B cell (primary cell): ENCODE measurements around the gene RAC3. TPM values are rescaled to one million over a fixed set of nuclear protein-coding genes. Genes with fewer than 3 reads are reported as not detected.

Experiments used
- ATAC-seq: fragments of 200-7000 bp; cut with Tn5 transposase; one replicate; pipeline ENCODE4 v1.10.0; 2021; ENCODE audit warnings: low read depth, mild to moderate bottlenecking, moderate number of reproducible peaks, moderate library complexity
- CTCF ChIA-PET: fragments of 350-600 bp; sonication (Branson Sonifier 250); formaldehyde crosslinking; loops from one replicate; lab custom pipeline; 2021; ENCODE audit warnings: antibody characterized with exemption, inconsistent platforms; lab: Charles Lee
- POLR2A ChIA-PET: fragments of 350-600 bp; sonication (Branson Sonifier 250); formaldehyde crosslinking; loops from one replicate; lab custom pipeline; 2021; ENCODE audit warnings: antibody characterized with exemption; lab: Charles Lee
- DNase-seq: peaks from one replicate; pipeline ENCODE4 v3.0.0; 2013
- H2AFZ ChIP-seq: 2 replicates; pipeline ENCODE4 v1.6.1; 2012; ENCODE audit warnings: mild to moderate bottlenecking, low read depth, low read length; ENCODE audit not compliant: insufficient read depth, poor library complexity, severe bottlenecking
- H3K27ac ChIP-seq, 2 donors: 1 replicate in 1 of 2; 2 replicates in 1 of 2; pipeline ENCODE4 v1.5.1; 2012 to 2013; ENCODE audit warnings: low read length in 2 of 2, mild to moderate bottlenecking in 2 of 2, moderate library complexity in 1 of 2
- H3K27me3 ChIP-seq, 4 experiments: fragments of 200-600 bp in 1 of 4; sonication (generic) in 1 of 4; replicated peaks in 1 of 4; 1 replicate in 2 of 4; 2 replicates in 2 of 4; pipeline versions ENCODE4 v1.6.1 to v1.7.0; 2013 to 2016; ENCODE audit warnings: low read length in 3 of 4, mild to moderate bottlenecking in 2 of 4, mixed read lengths in 1 of 4, moderate library complexity in 1 of 4; ENCODE audit not compliant: insufficient read depth in 4 of 4, control insufficient read depth in 3 of 4; ENCODE audit errors: control extremely low read depth in 1 of 4
- H3K36me3 ChIP-seq, 2 experiments: replicated peaks in 1 of 2; 1 replicate in 1 of 2; 2 replicates in 1 of 2; pipeline versions ENCODE4 v1.6.1 to v1.7.1; 2013; ENCODE audit warnings: low read length in 1 of 2; ENCODE audit not compliant: insufficient read depth in 2 of 2, control insufficient read depth in 1 of 2; ENCODE audit errors: control extremely low read depth in 1 of 2, extremely low read depth in 1 of 2
- H3K4me1 ChIP-seq, 2 donors: fragments of 200-600 bp in 1 of 2; sonication (generic) in 1 of 2; 1 replicate in 1 of 2; 2 replicates in 1 of 2; pipeline versions ENCODE4 v1.5.1 to v1.6.1; 2013 to 2017; ENCODE audit warnings: low read length in 2 of 2; ENCODE audit not compliant: control insufficient read depth in 2 of 2, insufficient read depth in 2 of 2
- H3K4me2 ChIP-seq: replicated peaks from 2 replicates; pipeline ENCODE3; 2012; ENCODE audit warnings: mild to moderate bottlenecking, low read depth, low read length; ENCODE audit not compliant: poor library complexity, severe bottlenecking
- H3K4me3 ChIP-seq, 5 experiments: fragments of 200-600 bp in 1 of 5; sonication (generic) in 1 of 5; 1 replicate in 3 of 5; 2 replicates in 2 of 5; pipeline versions ENCODE4 v1.5.1 to v1.7.0; 2011 to 2016; ENCODE audit warnings: low read length in 4 of 5, mild to moderate bottlenecking in 4 of 5, low read depth in 2 of 5, control low read depth in 1 of 5, moderate library complexity in 1 of 5; ENCODE audit not compliant: insufficient read depth in 1 of 5; ENCODE audit errors: control extremely low read depth in 1 of 5, extremely low read depth in 1 of 5
- H3K79me2 ChIP-seq: fragments of 200-600 bp; sonication (generic); one replicate; pipeline ENCODE4 v1.6.0; 2016; ENCODE audit warnings: low read length; ENCODE audit not compliant: control insufficient read depth, insufficient read depth
- H3K9ac ChIP-seq: fragments of 200-600 bp; sonication (generic); 2 replicates; pipeline ENCODE4 v1.6.1; 2017; ENCODE audit warnings: mild to moderate bottlenecking, low read length, moderate library complexity
- H3K9me3 ChIP-seq, 3 donors: one replicate each; pipeline versions ENCODE4 v1.6.1 to v1.7.1; 2013; ENCODE audit warnings: low read length in 2 of 3; ENCODE audit not compliant: control insufficient read depth in 2 of 3, insufficient read depth in 1 of 3; ENCODE audit errors: control extremely low read depth in 1 of 3
- H4K20me1 ChIP-seq: 2 replicates; pipeline ENCODE4 v1.6.0; 2012; ENCODE audit warnings: mild to moderate bottlenecking, low read length; ENCODE audit not compliant: insufficient read depth, control insufficient read depth, poor library complexity, severe bottlenecking
- H3K27ac Mint-ChIP-seq: one replicate; pipeline ENCODE4 v1.8.0; 2021; ENCODE audit warnings: mixed read lengths
- H3K27me3 Mint-ChIP-seq: one replicate; pipeline ENCODE4 v1.8.0; 2021; ENCODE audit warnings: mixed read lengths
- H3K4me1 Mint-ChIP-seq: one replicate; pipeline ENCODE4 v1.8.0; 2021; ENCODE audit warnings: mixed read lengths
- H3K4me3 Mint-ChIP-seq: one replicate; pipeline ENCODE4 v1.8.0; 2021; ENCODE audit warnings: mixed read lengths
- H3K9me3 Mint-ChIP-seq: one replicate; pipeline ENCODE4 v1.8.0; 2022; ENCODE audit warnings: mixed read lengths; ENCODE audit not compliant: insufficient read depth
- EZH2 ChIP-seq: IDR thresholded peaks from 2 replicates; pipeline ENCODE4 v1.6.1; 2012; ENCODE audit warnings: borderline replicate concordance, low read depth, mild to moderate bottlenecking, moderate library complexity, low read length; ENCODE audit not compliant: insufficient read depth, poor library complexity, severe bottlenecking
- WGBS: methylation state at CpG from one replicate; pipeline ENCODE4 v1.1.5; 2013; ENCODE audit warnings: missing lambda C conversion rate; ENCODE audit not compliant: insufficient coverage; 5-methylcytosine and 5-hydroxymethylcytosine counted together
- intact Hi-C: fragments of 100-400 bp; cut with micrococcal nuclease; formaldehyde crosslinking; loops from one replicate; pipeline ENCODE4 v1.10.0; 2022
- polyA plus RNA-seq: library from polyadenylated mRNA; depleted of rRNA; stranded (reverse); fragments of >200 nt; gene quantifications from 2 replicates; pipeline ENCODE4 v1.2.3, GENCODE V29; 2012
- total RNA-seq, 2 donors: library from RNA; stranded (reverse); fragments of 120-200 nt in 1 of 2; gene quantifications; 1 replicate in 1 of 2; 2 replicates in 1 of 2; pipeline versions ENCODE4 v1.2.3 to v1.2.4, GENCODE V29; 2013 to 2022
- TF ChIP-seq, protein P1 (sequence below): fragments of 200-600 bp; IDR thresholded peaks from one replicate; pipeline ENCODE4 v1.8.0; 2022; ENCODE audit warnings: antibody characterized with exemption, mild to moderate bottlenecking

The RAC3 gene
- total and polyA plus RNA-seq, 2 donors (not counting 1 experiment from before 2014, with no cell fraction given) = 0.62 to 2.0 TPM

DNA sequence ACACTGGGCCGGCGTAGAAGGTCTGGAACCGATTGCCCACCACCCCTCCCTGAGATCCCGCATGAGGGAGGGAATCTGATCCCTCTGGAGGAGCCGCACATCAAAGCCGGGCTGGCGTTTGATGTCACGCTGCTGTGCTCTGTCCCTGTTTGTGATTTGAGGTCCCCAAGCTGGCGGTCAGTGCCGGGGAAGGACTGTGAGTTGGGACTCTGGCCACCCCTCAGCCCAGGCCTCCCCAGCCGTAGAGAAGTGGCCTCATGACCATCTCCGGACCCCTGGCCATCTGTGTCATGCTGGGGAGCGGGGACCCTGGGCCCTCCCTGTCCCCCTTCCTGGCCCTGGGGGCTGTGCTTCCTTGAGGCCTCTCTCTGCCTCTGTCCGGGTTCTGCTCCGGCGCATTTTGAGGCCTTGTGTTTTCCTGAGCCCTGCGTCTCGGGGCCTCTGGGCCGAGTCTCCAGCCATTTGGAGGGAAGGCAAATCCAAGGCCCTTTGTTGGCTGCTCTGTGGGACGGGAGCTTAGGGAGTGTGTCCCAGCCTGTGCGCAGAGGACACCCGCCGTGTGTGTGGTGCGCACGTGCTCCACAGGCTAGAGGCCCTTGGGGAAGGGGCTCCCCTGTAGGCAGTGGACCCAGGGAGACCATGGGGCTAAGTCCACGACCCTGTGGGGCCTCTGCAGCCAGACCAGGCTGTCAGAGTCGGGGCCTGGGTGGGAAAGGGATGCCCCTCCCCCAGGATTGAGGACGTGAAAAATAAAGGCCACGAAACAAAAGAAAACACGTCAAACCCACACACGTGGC lies 39.0 kb upstream of the RAC3 start:
- Mint-ChIP-seq H3K4me3 (no peak overlapping the region), H3K9me3 (no peaks in the 10 kb centered on the region), H3K4me1 (peaks cover 3% of the 10 kb centered on the region), H3K27me3 (no peaks in the 10 kb centered on the region), H3K27ac (no peak overlapping the region)
- Histone ChIP-seq H3K9ac (no peak overlapping the region), H3K4me1 (no peaks in the 10 kb centered on the region), H2AFZ (no peak overlapping the region), H3K27ac (no peak overlapping the region), H3K27me3 (no peaks in the 10 kb centered on the region), H3K79me2 (peaks cover 29% of the 10 kb centered on the region), H3K36me3 (peaks cover 0 to 2% of the 10 kb centered on the region in 2 experiments), H3K4me2 (no peak overlapping the region), H4K20me1 (peaks cover 20% of the 10 kb centered on the region), H3K4me3 (no peak overlapping the region), H3K9me3 (no peaks in the 10 kb centered on the region)
- POLR2A ChIA-PET = no interaction called here
- no peak for TF ChIP-seq EZH2
- TF ChIP-seq, protein P1, sequence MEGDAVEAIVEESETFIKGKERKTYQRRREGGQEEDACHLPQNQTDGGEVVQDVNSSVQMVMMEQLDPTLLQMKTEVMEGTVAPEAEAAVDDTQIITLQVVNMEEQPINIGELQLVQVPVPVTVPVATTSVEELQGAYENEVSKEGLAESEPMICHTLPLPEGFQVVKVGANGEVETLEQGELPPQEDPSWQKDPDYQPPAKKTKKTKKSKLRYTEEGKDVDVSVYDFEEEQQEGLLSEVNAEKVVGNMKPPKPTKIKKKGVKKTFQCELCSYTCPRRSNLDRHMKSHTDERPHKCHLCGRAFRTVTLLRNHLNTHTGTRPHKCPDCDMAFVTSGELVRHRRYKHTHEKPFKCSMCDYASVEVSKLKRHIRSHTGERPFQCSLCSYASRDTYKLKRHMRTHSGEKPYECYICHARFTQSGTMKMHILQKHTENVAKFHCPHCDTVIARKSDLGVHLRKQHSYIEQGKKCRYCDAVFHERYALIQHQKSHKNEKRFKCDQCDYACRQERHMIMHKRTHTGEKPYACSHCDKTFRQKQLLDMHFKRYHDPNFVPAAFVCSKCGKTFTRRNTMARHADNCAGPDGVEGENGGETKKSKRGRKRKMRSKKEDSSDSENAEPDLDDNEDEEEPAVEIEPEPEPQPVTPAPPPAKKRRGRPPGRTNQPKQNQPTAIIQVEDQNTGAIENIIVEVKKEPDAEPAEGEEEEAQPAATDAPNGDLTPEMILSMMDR = no peak
- ATAC-seq (no peak), DNase-seq (no peak)
- intact Hi-C loops = no loop called here
- CTCF ChIA-PET = no interaction called here
- WGBS = 97% methylated on average over 31 of the region's 31 CpGs
